HepG2 (cell line): ENCODE data around the gene PDPR. TPM values are rescaled to one million over a fixed set of nuclear protein-coding genes. Genes with fewer than 3 reads are reported as not detected.

Source experiments
- AGO1 ChIP-seq: fragments of 200-400 bp; formaldehyde crosslinking; IDR thresholded peaks from 2 replicates; pipeline ENCODE4 v1.6.1; 2017; ENCODE audit warnings: mild to moderate bottlenecking, low read depth, low read length, moderate library complexity; ENCODE audit not compliant: poor library complexity, severe bottlenecking
- ARNTL ChIP-seq: sonication (generic); formaldehyde crosslinking; IDR thresholded peaks from 2 replicates; pipeline ENCODE4 v1.4.0; 2020; ENCODE audit warnings: mild to moderate bottlenecking, missing genetic modification reagents
- ASH2L ChIP-seq: fragments of 300-600, 200-600 bp; sonication (generic); IDR thresholded peaks from 2 replicates; pipeline ENCODE4 v1.7.0; 2017; ENCODE audit warnings: low read depth, mild to moderate bottlenecking, moderate library complexity, mixed read lengths, low read length; ENCODE audit not compliant: insufficient read length
- CC2D1A ChIP-seq: sonication (generic); formaldehyde crosslinking; IDR thresholded peaks from 2 replicates; pipeline ENCODE4 v1.8.1; 2023; ENCODE audit warnings: mild to moderate bottlenecking, missing genetic modification reagents
- CCAR2 ChIP-seq: fragments of 200-400 bp; formaldehyde crosslinking; optimal IDR thresholded peaks from 2 replicates; pipeline ENCODE3; 2018; ENCODE audit warnings: low read depth, mild to moderate bottlenecking, low read length, moderate library complexity
- CERS6 ChIP-seq: sonication (generic); formaldehyde crosslinking; IDR thresholded peaks from 2 replicates; pipeline ENCODE4 v1.5.0; 2020; ENCODE audit warnings: missing genetic modification reagents
- DMAP1 ChIP-seq: IDR thresholded peaks from 2 replicates; pipeline ENCODE4 v1.6.1; 2016
- HMGA1 ChIP-seq: sonication (generic); formaldehyde crosslinking; conservative IDR thresholded peaks from 2 replicates; pipeline ENCODE4 v1.4.0; 2020; ENCODE audit warnings: missing genetic modification reagents
- HOXA3 ChIP-seq: sonication (generic); formaldehyde crosslinking; IDR thresholded peaks from 2 replicates; pipeline ENCODE4 v1.5.0; 2020; ENCODE audit warnings: missing genetic modification reagents
- JUN ChIP-seq: sonication (generic); formaldehyde crosslinking; IDR thresholded peaks from 2 replicates; pipeline ENCODE4 v1.4.0; 2020; ENCODE audit warnings: mild to moderate bottlenecking, missing genetic modification reagents
- KAT8 ChIP-seq: IDR thresholded peaks from 2 replicates; pipeline ENCODE4 v1.6.1; 2016; ENCODE audit warnings: missing genetic modification reagents, missing compliant biosample characterization
- MAX ChIP-seq: IDR thresholded peaks from 2 replicates; pipeline ENCODE4 v1.6.1; 2012; ENCODE audit warnings: inconsistent platforms
- MYNN ChIP-seq: sonication (generic); formaldehyde crosslinking; IDR thresholded peaks from 2 replicates; pipeline ENCODE4 v1.4.0; 2020; ENCODE audit warnings: mild to moderate bottlenecking, low read depth, missing genetic modification reagents
- NFRKB ChIP-seq: fragments of 450-650 bp; IDR thresholded peaks from 2 replicates; pipeline ENCODE4 v1.6.1; 2017
- POLR2G ChIP-seq: fragments of 200-400 bp; formaldehyde crosslinking; IDR thresholded peaks from 2 replicates; pipeline ENCODE4 v1.6.1; 2018; ENCODE audit warnings: mild to moderate bottlenecking, low read depth, low read length, moderate library complexity
- RCOR2 ChIP-seq: IDR thresholded peaks from 2 replicates; pipeline ENCODE4 v1.6.1; 2016; ENCODE audit warnings: missing biosample characterization, missing genetic modification reagents
- STAT5B ChIP-seq: sonication (generic); formaldehyde crosslinking; IDR thresholded peaks from 2 replicates; pipeline ENCODE4 v1.4.0; 2020; ENCODE audit warnings: missing genetic modification reagents
- ZBTB4 ChIP-seq: sonication (generic); formaldehyde crosslinking; IDR thresholded peaks from 2 replicates; pipeline ENCODE4 v1.4.0; 2020; ENCODE audit warnings: missing genetic modification reagents, mild to moderate bottlenecking, borderline replicate concordance
- ZNF207 ChIP-seq: fragments of 450-650 bp; IDR thresholded peaks from 2 replicates; pipeline ENCODE4 v1.6.1; 2016; ENCODE audit warnings: antibody characterized with exemption, borderline replicate concordance
- ZNF230 ChIP-seq: sonication (generic); formaldehyde crosslinking; IDR thresholded peaks from 2 replicates; pipeline ENCODE4 v1.4.0; 2020; ENCODE audit warnings: mild to moderate bottlenecking, missing genetic modification reagents
- ZNF431 ChIP-seq: sonication (generic); formaldehyde crosslinking; IDR thresholded peaks from 2 replicates; pipeline ENCODE4 v1.9.0; 2022; ENCODE audit warnings: missing genetic modification reagents, low read depth, mild to moderate bottlenecking, borderline replicate concordance
- ZNF44 ChIP-seq: sonication (generic); formaldehyde crosslinking; IDR thresholded peaks from 2 replicates; pipeline ENCODE4 v1.5.1; 2020; ENCODE audit warnings: mild to moderate bottlenecking, missing genetic modification reagents
- ZNF577 ChIP-seq: sonication (generic); formaldehyde crosslinking; IDR thresholded peaks from 2 replicates; pipeline ENCODE4 v1.4.0; 2020; ENCODE audit warnings: mild to moderate bottlenecking, low read depth, missing genetic modification reagents, borderline replicate concordance
- ZNF629 ChIP-seq: sonication (generic); formaldehyde crosslinking; conservative IDR thresholded peaks from 2 replicates; pipeline ENCODE4 v1.5.0; 2020; ENCODE audit warnings: missing genetic modification reagents
- ZNF7 ChIP-seq: IDR thresholded peaks from 2 replicates; pipeline ENCODE4 v1.6.1; 2016; ENCODE audit warnings: missing biosample characterization, missing genetic modification reagents
- ZNF772 ChIP-seq: sonication (generic); formaldehyde crosslinking; IDR thresholded peaks from 2 replicates; pipeline ENCODE4 v1.5.0; 2020; ENCODE audit warnings: mild to moderate bottlenecking, missing genetic modification reagents
- ZNF775 ChIP-seq: sonication (generic); formaldehyde crosslinking; IDR thresholded peaks from 2 replicates; pipeline ENCODE4 v1.4.0; 2020; ENCODE audit warnings: missing genetic modification reagents, mild to moderate bottlenecking, moderate library complexity, borderline replicate concordance
- polyA plus RNA-seq, 8 experiments: library from polyadenylated mRNA; depleted of rRNA in 3 of 8; stranded (reverse) in 7 of 8; unstranded in 1 of 8; fragments of >200 nt; fragmentation: Illumina TruSeq in 4 of 8; extraction: Trizol in 4 of 8; gene quantifications; 2 replicates each; pipeline versions ENCODE4 v1.2.1 to v1.2.3, GENCODE V29; 2011 to 2016; ENCODE audit warnings: low read depth in 4 of 8, missing spikeins in 1 of 8, mixed read lengths in 1 of 8; ENCODE audit not compliant: insufficient read depth in 1 of 8
- total RNA-seq, 5 experiments: library from RNA; depleted of rRNA; stranded (reverse); fragments of >200 nt; fragmentation: Illumina TruSeq; extraction: Trizol; gene quantifications; 2 replicates each; pipeline ENCODE4 v1.2.3, GENCODE V29; 2016; ENCODE audit warnings: low read depth in 1 of 5

PDPR gene
- total and polyA plus RNA-seq, 2 of the 13 experiments (the other 11 are each of a cell fraction or from before 2014, with no cell fraction given), result 19.5 to 29.9 TPM

- TF ChIP-seq CC2D1A (no peak), AGO1 (no peak), STAT5B (CRISPR knock-in tag) (no peak), ZNF577 (CRISPR knock-in tag) (no peak), CERS6 (CRISPR knock-in tag) (no peak), MYNN (CRISPR knock-in tag) (no peak), ZNF7 (CRISPR knock-in tag) (no peak), ARNTL (peak; percentile 91), JUN (no peak; the same call in 1 of the 2 replicates), ZNF230 (CRISPR knock-in tag) (peak; percentile 79; the same call in 1 of the 2 replicates), CCAR2 (no peak), ZNF431 (CRISPR knock-in tag) (peak; percentile 89), ZNF775 (CRISPR knock-in tag) (0 out of 2 replicates have a peak, but pooled peaks have one; percentile 88), ZNF44 (CRISPR knock-in tag) (0 out of 2 replicates have a peak, but pooled peaks have one; percentile 80), POLR2G (peak; percentile 92), NFRKB (no peak), ASH2L (peak; percentile 100), ZNF772 (CRISPR knock-in tag) (peak; percentile 93), RCOR2 (CRISPR knock-in tag) (peak; percentile 92), KAT8 (CRISPR knock-in tag) (peak; percentile 62), ZNF207 (no peak), HMGA1 (CRISPR knock-in tag) (no peak), MAX (peak; percentile 76), HOXA3 (CRISPR knock-in tag) (peak; percentile 85; the same call in 1 of the 2 replicates), ZNF629 (CRISPR knock-in tag) (peak; percentile 95), DMAP1 (peak; percentile 95), ZBTB4 (peak; percentile 83; the same call in 1 of the 2 replicates)
These were observed 43.5 kb downstream of the PDPR start (continued) for GRCh38 chr16:70157477-70158260.
